Activated T-cell treated with anti-CD3 and anti-CD28 coated beads for 4 hours (primary cell): Measurements from ENCODE around the gene CELA2A.
"Not testable (repeated sequence)": the region's sequence is repeated elsewhere in the genome, so short reads cannot be mapped to it uniquely, and the experiment has no call there.

Source experiments
- DNase-seq: peaks from one replicate; pipeline ENCODE4 v3.0.0-alpha.2; 2020

CELA2A gene

DNA sequence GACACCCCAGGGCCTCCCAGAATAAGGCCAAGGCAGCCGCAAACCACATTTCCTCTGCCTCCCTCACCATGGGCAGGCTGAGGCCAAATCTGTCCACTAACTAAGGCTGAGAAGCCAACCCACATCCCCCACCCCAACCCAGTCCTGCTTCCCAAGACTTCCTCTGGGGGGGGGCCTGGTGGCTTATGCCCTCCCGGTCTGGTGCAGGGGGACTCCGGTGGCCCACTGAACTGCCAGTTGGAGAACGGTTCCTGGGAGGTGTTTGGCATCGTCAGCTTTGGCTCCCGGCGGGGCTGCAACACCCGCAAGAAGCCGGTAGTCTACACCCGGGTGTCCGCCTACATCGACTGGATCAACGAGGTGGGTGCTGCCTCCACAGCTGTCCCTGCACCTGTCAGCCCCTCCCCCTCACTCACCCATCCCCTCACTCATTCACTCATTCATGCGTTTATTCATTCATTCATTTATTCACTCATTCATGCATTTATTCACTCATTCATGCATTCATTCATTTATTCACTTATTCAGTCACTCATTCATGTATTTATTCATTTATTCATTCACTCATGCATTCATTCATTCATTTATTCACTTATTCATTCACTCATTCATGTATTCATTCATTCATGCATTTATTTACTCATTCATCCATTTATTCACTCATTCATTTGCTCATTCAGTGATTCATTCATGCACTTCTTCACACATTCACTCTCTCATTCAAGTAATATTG lies 11.0 kb upstream of the CELA2A start:
- DNase-seq, result no peak

DNA sequence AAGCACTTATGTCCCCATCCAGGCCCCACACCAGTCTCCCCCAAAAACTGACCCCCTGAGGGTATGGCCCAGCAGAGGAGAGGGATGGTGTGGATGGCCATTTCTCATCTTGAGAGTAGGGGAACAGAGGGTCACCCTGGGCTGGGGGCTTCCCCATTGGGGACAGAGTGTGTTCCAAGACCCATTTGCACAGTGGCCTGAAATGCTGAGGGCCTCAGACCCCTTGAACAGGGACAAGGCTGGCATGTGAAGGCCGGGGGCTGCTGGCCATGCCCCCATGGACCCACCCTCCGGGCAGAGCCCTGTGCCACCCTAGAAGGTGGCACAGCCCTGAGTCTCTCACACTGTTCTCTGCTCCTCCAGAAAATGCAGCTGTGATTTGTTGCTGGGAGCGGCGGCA lies 10.3 kb upstream of the CELA2A start:
- DNase-seq, result no peak

DNA sequence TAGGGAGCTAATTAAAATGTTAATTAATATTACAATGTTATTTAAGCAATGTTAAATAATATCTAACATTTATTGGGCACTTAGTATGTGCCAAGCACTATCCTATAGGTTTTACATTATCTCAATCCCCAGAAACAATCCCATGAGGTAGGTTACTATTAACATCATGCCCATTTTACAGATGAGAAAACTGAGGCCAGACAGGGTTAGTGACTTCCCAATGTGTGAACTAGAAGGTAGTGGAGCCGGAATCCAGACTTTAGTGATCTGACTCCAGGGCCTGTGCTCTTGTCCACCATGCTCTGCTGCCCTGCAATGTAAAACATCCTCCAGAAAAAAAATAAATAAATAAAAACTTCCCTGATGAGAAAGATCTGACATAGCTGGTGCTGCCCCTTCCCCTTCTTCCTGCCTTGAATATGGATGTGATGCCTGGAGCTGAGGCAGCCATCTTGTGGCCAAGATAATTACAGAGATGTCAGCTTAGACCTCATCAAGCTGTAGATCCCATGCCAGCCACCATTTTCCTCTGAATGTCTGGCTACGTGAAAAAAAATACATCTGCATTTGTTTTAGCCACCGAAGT lies 7.6 kb upstream of the CELA2A start:
- DNase-seq, result no peak

DNA sequence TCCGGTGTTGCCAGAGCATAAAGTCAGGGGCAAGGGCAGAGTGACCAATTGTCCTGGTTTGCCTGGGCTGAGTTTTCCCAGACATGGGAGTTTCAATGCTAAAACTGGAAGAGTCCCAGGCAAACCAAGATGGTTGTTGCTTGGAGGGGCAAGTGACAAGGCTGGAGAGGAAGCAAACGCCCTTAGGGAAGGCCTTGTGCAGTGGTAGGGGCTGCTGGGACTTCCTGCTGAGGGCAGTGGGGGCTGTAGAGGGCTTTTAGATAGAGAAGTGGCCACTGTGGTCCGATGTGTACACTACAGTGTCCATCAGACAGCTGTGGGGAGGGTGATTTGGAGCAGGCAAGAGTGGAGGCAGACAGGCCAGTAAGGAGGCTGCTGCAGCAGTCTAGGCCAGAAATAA lies 7.0 kb upstream of the CELA2A start:
- no peak for DNase-seq

DNA sequence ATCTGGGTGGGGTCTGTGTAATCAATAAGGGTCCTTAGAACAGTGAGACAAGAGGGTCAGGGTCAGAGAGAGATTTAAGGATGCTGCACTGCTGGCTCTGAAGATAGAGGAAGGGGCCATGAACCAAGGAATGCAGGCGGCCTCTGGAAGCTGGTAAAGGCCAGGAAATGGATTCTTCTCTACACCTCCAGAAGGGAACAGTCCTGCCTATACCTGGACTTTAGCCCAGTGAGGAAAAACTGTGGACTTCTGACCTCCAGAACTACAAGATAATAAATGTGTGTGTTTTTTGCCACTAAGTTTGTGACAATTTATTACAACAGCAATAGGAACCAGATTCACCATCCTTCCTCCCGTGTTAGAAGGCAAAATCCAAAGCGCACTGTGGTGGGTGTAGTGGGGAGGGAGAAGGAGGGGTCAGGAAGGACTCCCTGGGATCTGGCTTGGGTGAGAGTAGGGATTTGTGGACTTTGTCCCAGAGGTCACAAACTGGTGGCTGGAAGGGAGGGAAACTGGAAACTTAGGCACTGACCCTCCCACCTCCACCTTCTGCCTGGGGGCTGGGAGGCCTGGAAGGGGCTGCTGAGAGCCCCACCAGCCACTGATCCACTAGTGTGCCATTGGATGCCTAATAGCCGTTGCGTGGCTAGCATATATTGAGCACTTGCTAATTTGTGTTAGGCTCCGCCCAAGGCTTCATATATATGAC lies 5.4 kb upstream of the CELA2A start:
- DNase-seq, result no peak

DNA sequence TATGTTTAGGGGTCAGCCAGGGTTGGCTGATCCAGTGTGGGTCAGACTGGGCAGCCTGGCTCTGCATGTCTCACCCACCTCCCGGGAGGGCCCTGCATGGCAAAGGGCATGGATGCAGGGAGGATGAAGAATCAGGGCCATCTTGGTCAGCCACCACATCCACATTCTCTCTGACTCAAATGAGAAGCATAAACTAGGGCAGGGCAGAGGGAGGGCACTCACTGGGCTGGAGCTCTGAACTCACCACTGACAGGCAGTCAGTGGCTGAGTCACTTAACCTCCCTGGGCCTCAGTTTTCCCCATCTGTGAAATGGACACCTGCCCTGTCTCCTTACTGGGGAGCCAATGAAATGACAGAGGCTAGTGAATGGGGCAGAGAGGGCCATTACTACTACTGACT lies 4.3 kb upstream of the CELA2A start:
- DNase-seq, result no peak

DNA sequence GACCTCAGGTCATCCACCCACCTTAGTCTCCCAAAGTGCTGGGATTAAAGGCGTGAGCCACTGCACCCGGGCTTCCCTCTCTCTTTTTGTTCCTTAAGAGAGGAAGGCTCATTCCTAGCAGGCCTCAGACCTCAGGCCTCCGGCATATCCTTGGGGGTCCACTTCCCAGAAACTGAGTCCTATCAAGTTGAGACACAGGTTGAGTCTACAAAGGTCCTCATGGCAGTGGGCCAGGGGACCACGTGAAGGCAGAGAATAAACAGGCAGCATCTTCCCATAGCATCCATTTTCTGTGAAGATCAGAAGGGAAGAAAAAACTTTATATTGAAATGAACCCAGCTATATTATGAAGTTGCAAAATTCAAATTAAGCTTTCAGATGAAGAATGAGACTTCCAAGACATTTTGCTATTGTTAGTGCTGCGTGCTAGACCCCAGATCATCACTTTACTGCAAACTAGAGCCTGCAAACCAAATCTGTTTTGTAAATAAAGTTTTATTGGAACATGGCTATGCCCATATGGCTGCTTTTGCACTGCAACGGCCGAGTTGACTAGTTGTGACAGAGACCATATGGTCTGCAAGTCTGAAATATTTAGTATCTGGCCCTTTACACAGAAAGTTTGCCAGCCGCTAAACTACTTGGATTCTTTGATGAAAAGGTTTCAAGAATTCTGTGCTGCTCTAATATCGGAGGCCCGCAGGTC lies 3.5 kb upstream of the CELA2A start:
- no peak for DNase-seq

DNA sequence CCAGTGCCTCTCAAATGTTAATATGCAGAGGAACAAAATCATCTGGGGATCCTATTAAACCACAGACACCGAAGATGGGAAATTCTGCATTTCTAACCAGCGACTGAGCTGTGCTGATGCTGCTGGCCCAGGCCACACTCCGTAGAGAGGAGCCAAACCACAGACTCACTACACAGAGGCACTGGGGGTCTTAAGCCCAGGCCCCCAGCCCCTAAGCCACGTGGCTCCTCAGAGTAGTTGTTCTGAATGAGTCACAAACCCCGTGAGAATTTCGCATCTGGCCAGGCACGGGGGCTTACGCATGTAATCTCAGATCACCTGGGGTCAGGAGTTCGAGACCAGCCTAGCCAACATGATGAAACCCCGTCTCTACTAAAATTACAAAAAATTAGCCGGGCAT lies 2.8 kb upstream of the CELA2A start:
- no peak for DNase-seq

DNA sequence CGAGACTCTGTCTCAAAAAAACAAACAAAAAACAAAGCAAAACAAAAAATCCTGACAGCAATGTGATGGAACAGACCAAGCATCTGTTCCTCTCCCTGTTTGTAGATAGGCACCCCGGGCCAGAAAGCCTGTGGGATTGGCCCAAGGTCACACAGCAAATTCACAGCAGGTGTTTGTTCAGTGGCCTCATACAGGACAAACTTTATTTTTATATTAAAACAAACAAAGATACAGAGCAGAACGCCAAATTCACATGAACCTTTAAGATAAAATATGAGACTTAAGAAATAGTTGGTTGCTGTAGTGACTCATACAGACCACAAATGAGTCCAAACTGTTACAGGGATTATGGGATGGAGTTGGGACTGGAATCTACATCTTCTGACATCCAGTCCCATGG lies 2.3 kb upstream of the CELA2A start:
- no peak for DNase-seq

DNA sequence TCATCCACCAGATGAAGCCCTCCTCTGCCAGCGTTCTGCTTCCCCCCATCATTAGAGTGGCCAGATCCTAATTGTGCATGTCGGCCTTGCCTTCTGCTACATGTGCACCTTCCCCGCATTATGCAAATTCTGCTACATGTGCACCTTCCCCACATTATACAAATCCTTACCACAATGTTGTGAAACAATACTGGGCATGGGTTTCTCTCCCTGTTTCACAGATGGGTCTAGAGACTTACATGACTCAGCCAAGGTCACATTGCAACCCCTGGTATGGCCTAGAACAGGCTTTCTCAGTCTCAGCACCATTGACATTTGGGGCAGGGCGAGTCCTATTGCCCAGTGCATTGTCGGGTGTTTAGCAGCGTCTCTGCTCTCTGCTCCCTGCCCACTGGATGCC lies 1.0 kb upstream of the CELA2A start:
- no peak for DNase-seq

DNA sequence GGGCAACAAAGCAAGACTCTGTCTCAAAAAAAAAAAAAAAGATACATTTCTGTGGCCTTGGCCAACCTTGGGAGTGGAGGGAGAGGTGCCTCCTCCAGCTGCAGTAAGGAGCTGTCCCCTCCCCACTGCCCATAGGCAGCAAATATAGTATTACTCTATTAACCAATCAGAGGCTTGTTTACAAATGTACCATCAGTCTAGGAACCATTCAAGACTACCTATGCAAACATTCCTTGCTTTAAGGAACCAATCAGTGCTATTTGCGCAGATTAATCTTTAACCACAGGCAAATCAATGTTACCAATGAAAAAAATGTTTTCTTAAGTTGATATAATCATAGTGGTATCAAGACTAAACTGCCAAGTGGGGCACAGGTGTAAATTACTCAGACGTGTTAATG lies 1.1 kb downstream of the CELA2A start:
- DNase-seq, result no peak

DNA sequence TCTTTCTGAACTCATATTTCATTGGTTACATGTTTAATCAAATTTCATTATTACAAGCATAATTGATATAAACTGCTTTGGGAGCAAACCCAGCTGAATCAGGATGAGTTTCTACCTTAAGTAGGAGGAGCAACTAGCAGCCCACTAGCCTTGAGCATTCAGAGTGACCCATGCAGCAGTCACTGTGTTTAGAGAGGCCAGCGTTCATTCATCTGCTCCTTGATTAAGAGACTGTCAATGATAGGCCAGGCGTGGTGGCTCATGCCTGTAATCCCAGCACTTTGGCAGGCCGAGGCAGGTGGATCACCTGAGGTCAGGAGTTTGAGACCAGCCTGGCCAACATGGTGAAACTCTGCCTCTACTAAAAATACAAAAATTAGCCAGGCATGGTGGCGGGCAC lies 1.9 kb downstream of the CELA2A start:
- DNase-seq, result not testable (repeated sequence)

DNA sequence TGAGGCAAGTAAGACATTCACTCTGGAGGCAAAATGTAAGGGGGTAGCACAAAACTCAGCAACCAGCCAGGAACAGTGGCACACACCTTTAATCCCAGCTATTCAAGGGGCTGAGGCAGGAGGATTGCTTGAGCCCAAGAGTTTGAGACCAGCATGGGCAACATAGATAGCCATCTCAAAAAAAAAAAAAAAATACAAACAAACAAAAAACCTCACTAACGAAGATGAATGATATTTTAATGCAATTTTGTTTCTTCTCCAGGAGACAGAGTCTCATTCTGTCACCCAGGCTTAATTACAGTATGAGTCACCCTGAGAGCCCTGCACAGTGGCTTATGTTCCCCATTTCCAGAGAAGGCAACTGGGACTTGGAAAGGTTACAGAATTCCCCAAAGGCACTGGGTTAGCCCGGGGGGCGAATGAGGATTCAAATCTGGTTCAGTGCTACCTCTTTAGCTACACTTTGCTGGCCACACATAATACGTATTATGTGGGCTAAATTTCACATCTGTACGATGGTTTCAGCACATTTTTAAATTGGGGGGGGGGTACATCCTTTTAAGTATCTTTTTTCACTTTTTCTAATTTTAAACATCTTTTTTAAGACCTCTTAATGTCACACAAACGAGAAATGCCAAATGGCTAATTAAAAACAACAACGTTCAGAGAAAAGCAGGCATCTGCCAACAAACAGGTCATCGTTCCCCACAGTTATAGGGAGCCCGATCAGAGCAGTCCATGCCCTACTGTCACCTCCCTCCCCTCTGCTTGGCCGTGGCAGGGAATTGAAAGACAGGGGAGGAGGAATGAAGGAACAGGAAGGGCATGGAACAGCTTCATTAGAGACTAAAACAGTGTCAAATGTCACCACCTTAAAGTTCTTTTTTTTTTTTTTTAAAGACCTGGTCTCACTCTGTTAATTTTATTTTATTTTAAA lies 3.5 kb downstream of the CELA2A start:
- no peak for DNase-seq

DNA sequence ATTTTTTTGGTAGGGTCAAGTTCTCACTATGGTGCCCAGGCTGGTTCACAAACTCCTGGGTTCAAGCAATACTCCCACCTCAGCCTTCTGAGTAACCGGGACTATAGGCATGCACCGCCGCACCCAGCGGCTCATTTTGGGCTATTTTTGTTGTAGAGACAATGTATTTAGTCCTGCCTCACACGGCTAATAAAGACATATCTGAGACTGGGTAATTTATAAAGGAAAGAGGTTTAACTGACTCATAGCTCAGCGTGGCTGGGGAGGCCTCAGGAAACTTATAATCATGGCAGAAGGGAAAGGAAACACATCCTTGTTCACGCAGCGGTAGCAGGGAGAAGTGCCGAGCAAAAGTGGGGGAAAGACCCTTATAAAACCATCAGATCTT lies 4.2 kb downstream of the CELA2A start:
- DNase-seq, result no peak

DNA sequence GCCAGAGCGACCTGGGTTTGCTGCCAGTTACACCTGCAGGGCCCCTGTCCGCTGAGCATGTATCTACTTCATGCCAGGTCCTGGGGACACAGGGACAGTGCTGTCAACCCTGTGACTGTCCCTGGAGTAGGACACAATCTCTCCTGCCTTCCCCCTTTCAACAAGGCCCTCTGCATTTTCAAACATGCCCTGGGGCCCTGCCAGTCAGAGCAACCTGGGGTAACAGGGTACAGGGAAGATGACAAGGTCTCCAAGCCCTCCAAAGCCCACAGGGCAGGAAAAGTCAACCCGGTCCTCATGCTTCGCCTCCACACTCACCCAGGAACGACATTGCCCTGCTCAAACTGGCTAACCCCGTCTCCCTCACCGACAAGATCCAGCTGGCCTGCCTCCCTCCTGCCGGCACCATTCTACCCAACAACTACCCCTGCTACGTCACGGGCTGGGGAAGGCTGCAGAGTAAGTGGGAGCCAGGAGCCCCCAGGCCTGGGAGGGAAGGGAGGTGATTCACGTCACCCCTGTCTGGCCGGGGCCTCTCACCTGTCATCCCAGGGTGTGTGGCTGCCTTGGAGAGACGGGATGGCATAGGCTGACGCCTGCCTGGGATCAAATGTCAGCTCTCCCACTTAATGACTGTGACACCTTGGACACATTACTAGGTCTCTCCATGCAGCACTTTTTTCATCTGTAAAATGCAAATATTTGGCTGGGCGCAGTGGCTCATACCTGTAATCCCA lies 6.7 kb downstream of the CELA2A start:
- not testable (repeated sequence) for DNase-seq

DNA sequence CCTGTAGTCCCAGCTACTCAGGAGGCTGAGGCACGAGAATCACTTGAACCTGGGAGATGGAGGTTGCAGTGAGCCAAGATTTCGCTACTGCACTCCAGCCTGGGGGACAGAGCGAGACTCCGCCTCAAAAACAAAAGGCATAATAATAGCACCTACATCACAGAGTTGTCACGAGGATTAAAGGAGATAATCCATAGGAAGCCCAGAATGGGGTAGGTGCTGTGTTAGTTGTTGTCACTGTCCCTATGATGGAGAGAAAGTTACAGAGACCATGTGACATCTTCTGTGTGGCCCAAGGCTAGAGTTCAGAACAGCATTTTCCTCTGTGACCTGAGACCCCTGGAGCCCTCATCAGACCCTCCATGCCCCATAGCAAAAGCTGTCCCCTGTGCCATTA lies 7.4 kb downstream of the CELA2A start:
- not testable (repeated sequence) for DNase-seq

DNA sequence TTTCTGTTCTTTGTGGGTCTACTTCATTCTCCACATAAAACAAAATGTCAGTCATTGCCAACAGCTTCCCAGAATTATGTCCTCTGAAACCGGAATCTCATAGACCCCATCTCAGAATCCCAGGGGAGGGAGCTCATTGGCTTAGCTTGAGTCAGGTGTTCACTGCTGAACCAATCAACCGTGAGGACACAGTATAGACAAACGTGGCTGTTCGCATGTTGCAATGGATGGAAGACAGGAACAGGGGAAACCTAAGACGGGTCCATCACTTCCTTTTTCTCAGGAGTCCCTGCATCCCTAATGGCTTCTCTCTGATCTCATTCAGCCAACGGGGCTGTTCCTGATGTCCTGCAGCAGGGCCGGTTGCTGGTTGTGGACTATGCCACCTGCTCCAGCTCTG lies 9.1 kb downstream of the CELA2A start:
- no peak for DNase-seq

DNA sequence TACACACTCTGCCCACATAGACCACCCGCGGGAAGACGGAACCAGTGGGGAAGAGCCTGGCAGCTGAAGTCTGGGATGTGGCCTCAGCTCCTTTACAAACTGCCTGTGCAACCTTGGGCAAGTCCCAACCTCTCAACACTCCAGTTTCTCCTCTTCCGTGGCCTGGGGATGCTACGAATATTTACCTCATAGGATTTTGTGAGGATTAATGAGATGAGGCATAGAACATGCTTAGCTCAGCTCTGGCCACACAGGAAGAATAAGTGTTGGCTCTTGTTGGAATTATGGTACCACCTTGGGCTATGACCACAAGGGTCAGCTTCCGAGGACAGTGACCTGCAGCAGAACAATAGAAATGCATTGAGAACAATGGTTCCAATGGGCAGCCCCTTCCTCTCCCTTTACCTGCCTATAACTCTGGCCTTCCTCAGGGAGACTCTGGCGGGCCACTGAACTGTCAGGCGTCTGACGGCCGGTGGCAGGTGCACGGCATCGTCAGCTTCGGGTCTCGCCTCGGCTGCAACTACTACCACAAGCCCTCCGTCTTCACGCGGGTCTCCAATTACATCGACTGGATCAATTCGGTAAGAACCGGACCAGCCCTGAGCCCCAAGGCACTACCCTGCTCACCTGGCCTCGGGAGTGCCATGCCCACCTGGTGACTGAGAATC lies 10.6 kb downstream of the CELA2A start:
- DNase-seq, result not testable (repeated sequence)

DNA sequence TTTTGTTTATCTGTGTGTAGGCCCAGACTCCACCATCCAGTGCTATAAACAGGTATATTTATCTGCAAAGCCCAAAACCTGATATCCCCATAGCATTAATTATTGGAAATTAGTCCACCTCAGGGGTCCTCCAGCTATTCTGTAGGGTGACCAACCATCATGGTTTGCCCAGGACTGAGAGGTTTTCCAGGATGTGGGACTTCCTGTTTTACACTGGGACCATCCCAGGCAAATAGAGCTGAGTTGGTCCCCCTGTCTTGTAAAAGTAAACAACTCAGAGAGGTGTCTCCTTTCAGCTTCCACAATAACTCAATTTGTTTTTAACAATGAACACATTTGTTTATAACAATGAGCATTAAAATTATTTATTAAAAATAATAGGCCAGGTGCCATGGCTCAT lies 11.6 kb downstream of the CELA2A start:
- no peak for DNase-seq

DNA sequence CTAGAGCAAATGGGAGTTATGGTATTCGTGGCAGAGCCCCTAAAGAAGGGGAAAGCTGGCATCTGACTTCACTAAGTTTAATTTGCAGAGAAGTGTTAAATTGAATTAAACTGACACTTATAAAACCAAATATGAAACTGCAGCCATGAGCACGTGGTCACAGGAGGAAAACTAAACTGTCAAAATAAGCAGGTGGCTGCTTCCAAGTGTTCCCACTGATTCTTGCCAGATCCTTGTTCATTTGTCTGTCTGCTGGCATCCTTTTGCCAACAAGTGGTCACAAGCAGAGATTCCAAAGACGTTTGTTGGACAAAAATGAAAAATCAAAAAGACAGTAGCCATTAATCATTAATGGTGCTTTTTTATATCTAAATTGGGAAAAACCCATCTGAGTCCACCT lies 12.8 kb downstream of the CELA2A start:
- no peak for DNase-seq

DNA sequence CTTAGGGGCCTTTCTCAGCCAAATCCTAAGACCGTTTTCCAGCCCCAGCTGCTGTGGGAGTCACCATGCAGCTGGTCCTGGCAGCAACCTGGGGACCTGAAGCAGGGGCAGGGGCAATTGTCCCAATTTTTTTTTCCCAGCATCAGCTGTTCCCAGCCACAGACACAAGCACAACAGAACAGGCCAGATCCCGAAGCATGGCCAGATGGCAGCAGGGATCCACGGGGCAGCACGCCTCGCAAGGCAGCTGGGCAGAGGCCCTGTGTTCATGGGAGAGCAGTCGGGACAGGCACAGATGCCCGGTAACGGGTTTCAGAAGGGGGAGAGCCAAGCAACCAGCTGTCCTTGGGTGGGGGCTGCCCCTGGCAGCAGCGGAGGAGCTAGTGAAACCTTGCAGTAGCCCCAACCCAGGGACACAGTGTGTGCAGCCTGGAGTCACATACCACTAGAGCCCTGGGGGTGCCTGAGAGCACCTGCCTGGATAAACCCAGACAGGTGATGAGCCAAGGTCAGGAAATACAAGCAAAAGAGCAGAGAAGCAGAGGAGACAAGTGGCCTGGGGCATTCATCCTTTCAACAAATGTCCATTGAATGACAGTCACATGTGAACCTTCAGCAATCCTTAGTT lies 13.4 kb downstream of the CELA2A start:
- not testable (repeated sequence) for DNase-seq
